GM21360 (cell line): ENCODE data around the gene CLCC1.

Source experiments
- ATAC-seq: cut with Tn5 transposase; IDR thresholded peaks from one replicate; pipeline ENCODE4 v1.9.1; 2021; ENCODE audit warnings: mild to moderate bottlenecking, moderate library complexity; ENCODE audit not compliant: unreplicated experiment

Gene CLCC1

GRCh38 chr1:108916788-108917187 is 46.5 kb downstream of the CLCC1 start:
- no peak for ATAC-seq
